Measurements from ENCODE around the gene FAM131A.

DNA sequence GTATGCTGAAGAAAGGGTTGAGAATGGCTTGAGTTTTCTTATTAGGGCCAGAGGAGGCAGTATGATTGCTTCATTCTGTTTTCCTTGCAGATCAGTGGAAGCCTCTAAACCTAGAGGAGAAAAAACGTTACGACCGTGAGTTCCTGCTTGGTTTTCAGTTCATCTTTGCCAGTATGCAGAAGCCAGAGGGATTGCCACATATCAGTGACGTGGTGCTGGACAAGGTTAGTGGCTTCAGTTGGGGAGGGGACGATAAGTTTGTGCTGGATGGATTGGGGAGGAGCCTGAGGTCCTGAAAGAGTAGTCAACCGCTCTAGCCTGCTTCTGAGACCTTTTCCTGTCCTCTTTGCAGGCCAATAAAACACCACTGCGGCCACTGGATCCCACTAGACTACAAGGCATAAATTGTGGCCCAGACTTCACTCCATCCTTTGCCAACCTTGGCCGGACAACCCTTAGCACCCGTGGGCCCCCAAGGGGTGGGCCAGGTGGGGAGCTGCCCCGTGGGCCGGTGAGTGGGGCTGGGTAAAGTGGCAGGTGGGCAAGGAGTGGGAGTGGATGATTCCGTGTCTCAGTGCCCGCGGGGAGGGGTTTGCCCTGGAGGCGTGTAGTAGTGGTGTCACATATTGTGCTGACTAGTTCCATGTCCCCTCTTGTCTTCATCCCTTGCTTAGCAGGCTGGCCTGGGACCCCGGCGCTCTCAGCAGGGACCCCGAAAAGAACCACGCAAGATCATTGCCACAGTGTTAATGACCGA, 14.5 kb upstream of the FAM131A start:
- no peak for TF ChIP-seq POLR2A (IDR thresholded peaks at IDR 0.05)
- TF ChIP-seq, protein P1, sequence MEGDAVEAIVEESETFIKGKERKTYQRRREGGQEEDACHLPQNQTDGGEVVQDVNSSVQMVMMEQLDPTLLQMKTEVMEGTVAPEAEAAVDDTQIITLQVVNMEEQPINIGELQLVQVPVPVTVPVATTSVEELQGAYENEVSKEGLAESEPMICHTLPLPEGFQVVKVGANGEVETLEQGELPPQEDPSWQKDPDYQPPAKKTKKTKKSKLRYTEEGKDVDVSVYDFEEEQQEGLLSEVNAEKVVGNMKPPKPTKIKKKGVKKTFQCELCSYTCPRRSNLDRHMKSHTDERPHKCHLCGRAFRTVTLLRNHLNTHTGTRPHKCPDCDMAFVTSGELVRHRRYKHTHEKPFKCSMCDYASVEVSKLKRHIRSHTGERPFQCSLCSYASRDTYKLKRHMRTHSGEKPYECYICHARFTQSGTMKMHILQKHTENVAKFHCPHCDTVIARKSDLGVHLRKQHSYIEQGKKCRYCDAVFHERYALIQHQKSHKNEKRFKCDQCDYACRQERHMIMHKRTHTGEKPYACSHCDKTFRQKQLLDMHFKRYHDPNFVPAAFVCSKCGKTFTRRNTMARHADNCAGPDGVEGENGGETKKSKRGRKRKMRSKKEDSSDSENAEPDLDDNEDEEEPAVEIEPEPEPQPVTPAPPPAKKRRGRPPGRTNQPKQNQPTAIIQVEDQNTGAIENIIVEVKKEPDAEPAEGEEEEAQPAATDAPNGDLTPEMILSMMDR (IDR thresholded peaks at IDR 0.05) = peak in 1 of 4 donors; percentile 6

Data from right lobe of liver (tissue), 4 donors.